ENCODE results near the gene ACY1.
A peak's percentile ranks its signal among the peaks of the same experiment; 100 is the strongest.
"Not testable (repeated sequence)": the region's sequence is repeated elsewhere in the genome, so short reads cannot be mapped to it uniquely, and the experiment has no call there.

ACY1 gene

DNA sequence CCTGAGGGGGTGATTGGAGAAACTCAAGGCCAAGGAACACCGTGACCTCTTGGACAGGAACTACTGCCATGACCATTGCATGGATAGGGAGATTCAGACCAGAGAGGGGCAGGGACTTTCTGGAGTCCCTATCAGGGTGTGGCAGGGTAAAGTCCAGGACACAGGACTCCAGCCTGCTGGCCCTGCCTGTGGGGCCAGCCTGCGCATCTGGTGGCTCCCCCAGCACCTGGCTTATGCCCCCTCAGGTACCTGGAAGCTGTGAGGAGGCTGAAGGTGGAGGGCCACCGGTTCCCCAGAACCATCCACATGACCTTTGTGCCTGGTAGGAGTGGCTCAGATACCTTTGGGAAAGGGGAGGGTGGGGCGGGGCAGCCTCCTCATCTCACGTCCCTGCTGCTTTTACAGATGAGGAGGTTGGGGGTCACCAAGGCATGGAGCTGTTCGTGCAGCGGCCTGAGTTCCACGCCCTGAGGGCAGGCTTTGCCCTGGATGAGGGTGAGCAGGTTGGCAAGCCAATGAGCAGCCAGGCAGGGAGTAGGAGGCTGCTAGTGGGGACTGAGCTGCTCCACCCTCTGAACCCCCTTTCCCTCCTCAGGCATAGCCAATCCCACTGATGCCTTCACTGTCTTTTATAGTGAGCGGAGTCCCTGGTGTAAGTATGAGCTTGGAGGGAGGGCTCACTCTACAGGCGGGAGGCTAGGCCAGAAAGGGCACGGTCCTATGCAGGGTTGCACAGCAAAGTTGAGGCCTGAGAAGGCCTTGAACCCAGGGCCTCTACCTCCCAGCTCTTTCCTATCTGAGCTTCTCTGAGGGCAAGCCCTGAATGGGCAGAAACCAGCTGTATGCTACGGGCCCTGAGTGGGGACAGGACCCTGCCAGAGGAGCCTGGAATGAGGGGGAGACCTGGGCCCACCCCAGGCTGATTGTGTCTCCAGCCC is 2.9 kb downstream of the ACY1 start:
- no peak for DNase-seq

- DNase-seq = no peak
These were observed 4.2 kb downstream of the ACY1 start for GRCh38 chr3:51987568-51987967.

GRCh38 chr3:51988286-51989146 is 5.2 kb downstream of the ACY1 start:
- no peak for DNase-seq

DNA sequence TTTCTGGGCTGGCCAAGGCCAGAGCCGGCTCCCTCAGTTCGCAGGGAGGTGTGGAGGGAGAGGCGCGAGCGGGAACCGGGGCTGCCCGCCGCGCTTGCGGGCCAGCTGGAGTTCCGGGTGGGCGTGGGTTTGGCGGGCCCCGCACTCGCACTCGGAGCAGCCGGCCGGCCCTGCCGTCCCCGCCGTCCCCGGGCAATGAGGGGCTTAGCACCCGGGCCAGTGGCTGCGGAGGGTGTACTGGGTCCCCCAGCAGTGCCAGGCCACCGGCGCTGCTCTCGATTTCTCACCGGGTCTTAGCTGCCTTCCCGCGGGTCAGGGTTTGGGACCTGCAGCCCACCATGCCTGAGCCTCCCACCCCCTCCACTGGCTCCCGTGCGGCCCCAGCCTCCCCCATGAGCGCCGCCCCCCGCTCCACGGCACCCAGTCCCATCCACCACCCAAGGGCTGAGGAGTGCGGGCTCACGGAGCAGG is 7.2 kb downstream of the ACY1 start:
- not testable (repeated sequence) for DNase-seq

DNA sequence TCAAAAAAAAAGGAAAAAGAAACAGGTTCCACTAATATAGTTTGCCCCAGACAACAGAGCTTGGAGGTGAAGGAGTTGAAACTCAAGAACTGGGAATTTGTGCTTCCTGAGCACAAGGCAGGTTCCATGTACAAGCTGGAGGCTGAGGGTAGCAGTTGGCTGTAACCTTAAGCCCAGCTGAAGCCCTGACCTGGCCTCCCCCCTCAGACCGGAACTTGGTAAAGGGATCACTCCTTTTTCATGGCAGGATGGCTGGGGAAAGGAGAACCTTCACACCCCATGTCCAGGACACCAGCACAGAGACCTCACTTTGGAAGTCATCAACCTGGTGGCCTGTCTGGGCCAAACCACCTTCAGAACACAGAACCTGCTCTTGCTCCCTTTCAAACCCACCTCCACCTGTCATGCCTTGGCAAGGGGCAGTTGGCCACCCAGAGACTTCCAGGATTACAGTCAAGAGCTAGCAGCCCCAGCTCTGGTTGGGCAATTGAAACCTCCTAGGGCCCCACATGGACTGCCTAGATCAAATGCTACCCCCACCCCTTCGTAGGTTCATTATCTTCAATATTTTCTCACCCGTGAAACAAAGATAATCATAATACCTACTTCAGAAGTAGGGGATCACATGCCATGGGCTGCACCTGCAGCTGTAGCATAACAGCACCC is 8.8 kb downstream of the ACY1 start:
- no peak for DNase-seq

GRCh38 chr3:51993657-51994056 is 10.3 kb downstream of the ACY1 start:
- DNase-seq = not testable (repeated sequence)

DNA sequence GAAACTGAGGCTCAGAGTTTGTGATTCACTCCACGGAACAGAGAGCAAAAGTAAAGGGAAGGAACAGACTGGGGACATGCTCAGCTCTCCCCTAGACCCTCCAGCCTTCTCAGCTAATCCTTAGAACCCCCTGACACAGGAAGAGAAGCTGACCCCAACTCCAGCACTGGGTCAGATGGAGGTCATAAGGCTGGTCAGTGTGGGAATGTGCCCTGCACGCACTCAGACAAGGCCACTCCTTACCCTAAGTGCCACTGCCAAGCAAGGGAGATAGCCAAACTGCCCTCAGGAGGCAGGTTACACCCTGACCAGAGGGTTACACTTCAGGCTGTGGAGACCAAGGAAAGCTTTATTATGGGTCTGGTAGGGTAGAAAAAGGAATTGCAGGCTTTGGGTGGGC is 11.2 kb downstream of the ACY1 start:
- no peak for DNase-seq

DNA sequence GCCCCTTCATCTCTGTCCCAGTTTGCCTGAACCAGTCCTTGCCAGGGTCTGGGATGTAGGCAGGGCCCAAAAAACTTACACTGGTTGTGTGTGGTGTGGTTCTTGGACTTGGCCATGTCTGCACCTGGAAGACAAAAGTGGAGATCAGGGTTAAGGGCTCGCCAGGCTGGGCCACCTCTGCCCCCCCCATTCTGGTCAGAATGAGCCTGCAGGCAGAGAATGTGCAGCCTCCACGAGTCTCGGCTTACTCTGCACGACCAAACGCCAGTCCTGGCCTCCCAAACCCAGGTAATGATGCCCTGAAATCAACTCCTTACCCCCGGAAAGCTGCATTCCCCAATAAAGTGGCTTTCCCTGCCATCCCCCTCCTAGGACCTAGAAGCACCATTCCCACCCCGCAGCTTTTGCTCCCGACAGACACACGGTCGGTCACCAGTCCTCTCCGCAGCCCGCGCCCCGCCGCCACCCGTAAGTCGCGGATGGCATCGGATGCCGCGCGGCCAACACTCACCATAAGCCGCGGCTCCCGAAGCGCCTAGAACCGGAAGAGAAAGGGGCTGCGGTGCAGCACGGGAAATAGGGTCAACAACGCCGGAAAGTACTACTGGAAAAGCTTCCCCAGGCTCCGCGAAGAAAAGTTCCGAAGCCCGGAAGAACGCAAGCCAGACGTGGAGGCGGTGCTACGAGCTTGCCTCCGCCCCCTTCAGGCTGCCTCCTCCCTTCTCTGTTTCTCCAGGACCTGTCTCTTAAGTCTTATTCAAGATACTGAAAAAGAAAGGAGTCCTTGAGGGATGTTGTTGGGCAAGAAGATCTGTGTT is 12.2 kb downstream of the ACY1 start, which contains the start of gene RPL29:
TSS of gene RPL29 (minus strand) at position 550 of the 818 bp plus-strand sequence. CDS start at position 116, 434 bp downstream.
- DNase-seq = peak; percentile 88

DNA sequence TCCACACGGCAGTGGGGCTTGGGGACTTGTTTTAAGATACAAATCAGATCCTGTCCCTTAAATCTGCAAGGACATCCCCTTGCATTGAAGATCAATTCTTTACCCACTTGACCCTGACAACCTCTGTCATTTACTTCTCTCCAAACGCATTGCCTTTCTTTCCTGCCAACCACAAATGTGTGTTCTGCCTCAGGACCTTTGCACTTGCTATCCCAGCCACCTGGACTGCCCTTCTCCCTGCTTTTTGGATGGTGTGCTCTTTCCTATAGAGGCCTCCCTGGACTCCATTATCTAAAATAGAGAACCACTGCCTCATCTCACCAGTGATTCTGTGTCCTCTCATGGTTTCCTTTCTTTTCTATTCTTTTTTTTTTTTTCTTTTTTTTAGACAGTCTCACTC is 13.8 kb downstream of the ACY1 start:
- no peak for DNase-seq

DNA sequence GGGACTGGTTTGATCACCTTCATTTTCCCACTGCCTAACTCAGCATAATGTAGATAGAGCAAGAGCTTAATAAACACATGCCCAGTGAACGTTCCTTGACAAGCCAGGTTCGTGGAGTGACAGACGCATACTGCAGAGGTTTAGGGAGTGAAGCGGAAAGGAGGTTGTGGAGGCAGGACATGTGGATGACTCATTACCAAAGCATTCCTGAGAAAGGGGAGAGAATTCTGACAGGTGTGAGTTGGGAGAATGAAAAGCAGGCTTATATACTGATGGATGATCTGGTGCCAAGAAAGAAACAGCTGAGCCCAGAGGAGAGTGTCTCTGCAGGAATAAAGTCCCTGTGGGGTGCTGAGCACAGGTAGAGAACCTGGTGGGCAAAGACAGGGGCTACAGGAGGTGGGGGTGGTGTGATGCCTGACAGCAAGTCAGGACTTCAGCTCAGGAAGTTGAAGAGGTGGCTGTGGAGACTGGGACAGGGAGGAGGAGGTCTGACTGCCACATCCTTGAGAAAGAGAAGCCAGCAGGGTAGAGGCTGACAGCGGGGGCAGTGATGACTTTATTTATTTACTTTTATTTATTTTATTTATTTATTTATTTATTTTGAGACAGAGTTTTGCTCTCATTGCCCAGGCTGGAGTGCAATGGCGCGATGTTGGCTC is 14.7 kb downstream of the ACY1 start:
- DNase-seq = peak; percentile 84

DNA sequence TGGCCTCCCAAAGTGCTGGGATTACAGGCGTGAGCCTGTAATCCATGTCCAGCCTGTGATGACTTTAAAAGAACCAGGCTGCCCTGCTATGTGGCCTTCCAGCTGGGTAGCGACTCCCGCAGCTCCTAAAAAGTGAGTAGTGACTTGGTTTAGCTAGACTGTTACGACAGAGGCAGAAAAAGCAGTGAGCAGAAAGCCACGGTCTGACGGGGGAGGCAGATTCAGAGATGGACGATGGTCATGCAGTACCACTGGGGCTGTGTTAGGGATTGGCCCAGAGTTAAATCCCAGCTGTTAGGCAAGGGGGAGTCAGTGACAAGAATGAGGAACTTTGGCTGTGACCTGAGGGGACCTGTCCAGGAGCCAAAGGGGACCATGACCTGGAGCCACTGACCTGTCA is 15.4 kb downstream of the ACY1 start:
- DNase-seq = no peak

DNA sequence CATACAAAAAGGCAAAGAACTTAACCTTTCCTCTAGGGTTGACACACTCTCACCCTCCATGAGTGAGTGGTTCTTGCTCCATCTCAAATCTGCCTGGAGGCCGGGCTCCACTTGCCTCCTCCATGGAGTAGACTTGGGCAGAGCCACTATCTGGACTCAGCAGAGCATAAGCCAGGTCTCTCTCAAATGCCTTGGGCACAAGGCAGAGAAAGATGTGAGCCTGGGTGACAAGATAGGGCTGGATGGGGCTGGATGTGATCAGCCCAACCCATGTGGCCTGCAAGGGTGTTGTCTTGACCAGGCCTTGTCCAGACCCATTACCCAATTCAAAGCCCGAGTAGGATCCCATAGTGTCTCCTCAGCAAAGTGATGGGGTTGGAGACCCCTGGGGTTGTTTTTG is 16.5 kb downstream of the ACY1 start:
- no peak for DNase-seq

DNA sequence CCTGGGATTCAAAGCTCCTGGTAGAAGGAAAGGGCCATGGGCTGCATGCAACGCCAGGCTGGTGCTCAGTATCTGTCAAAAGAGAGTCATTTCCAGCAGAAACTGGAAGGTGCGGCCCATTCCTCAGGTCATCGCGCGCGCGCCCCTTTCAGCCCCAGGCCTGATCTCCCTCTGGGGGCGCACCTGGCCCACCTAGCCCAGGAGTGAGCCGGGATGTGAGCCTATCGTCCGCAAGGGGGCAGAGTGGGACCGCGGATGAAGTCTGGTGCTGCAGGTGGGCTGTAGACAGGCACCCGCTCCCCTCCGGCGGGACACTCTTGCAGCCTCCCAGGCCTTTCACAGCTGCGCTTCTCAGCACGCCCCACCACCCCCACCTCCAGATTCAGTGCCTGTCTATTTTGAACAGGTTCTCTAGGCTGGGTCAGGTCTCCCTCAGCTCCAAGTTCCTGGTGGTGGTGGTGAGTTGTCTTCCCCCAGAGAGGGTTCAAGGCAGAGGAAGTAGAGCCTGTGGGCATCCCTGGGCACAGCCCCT is 18.2 kb downstream of the ACY1 start:
- peak; percentile 33 for DNase-seq

GRCh38 chr3:52002748-52003147 is 19.4 kb downstream of the ACY1 start:
- no peak for DNase-seq

DNA sequence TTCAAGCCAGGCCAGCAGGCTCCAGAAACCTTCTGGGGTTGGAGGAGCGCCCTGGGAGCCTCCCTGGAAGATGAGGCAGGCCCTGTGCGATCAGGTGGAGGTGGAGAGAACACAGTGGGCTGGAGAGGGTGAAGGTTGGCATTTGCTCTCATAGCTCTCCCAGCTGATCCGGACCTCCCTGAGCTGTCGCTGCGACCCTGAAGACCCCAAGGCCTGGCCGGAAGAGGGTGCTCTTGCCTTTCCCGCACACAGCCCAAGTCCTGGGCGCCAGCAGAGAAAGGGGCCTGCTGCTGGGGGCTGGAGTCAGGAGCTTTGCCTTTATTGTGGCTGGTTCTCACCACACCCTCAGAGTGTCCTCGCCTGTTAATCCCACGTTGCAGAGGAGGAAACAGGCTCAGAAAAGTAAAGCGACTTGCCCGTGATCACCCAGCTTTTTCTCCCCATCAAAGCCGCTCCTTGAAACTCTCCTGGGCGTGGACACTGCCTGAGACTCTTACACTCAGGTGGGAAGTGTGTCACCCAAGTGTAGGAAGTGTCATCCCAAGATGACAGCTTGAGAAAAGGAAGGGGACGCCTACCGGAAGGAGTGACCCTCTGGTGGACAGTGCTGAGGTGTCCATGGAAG is 20.9 kb downstream of the ACY1 start:
- no peak for DNase-seq

DNA sequence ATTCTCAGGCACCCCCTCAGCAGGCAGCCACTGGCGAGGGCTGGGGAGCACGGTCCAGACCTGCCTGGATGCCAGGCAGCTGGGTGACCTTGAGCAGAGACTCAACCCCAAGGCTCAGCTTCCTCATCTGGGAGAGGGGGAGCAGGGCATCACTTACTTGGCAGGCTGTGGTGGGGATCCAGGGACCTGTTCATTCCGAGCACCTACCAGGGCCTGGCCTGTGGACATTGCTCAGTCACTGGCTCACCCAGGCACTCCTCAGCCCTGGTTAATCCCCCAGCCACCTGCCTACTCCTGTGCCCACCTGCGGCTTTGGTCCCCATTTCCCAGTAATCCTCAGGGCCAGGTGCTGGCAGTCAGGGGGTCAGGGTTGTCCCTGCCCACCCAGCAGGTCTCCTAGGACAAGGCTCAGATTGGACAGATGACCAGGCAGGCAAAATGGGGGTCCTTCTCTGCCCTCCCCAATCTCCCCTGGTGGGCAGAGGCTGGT is 21.6 kb downstream of the ACY1 start:
- no peak for DNase-seq

DNA sequence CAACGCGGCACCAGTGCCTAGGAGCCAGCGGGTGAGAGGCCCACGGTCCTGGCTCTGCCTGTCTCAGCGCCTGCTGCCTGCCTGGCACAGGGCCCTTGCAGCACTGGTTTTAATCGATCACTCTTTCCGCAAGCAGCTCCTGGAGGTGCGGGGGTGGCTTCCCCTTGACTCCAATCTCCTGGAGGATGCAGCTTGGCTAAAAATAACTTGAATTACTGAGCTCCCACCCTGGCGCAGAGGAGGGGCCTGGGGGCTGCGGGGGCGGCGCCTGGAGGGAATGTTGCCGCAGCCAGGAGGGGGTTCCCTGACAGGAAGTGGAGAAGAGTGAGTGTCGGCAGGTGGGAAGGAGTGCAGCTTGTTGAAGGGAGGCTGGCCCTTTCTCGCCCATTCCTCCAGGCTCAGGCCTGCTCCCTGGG is 22.2 kb downstream of the ACY1 start:
- no peak for DNase-seq

GRCh38 chr3:52006017-52006819 is 22.9 kb downstream of the ACY1 start:
- DNase-seq = no peak

GRCh38 chr3:52006820-52007133 is 23.4 kb downstream of the ACY1 start:
- no peak for DNase-seq

DNA sequence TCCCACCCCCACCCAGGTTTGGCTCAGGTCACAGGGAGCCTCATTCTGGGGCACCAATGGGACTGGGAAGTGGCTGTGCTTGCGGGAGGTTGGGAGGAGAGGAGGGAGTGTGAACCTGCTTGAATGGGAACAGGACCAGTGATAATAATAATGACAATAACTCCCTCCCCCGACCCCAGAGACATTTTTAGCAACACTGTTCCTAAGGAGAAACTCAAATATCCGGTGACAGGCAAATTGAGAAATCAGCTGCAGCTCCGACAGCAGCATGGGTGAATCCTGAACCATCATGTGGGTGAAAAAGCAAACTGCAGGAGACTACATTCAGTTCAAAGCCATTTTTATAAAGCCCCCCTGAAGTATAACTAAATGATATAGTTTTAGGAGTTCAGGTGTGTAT is 24.0 kb downstream of the ACY1 start:
- DNase-seq = no peak

All from NCI-H226 (cell line).